Stimulated activated CD4-positive, alpha-beta T cell treated with anti-CD3 and anti-CD28 coated beads, Interleukin-2, amount 100 ng/mL, for 48 hours (primary cell): ENCODE results near the gene UBE2E3.

Experiments
- DNase-seq, 2 donors: peaks; one replicate each; pipeline ENCODE4 v3.0.0-alpha.2; 2020

The UBE2E3 gene

DNA sequence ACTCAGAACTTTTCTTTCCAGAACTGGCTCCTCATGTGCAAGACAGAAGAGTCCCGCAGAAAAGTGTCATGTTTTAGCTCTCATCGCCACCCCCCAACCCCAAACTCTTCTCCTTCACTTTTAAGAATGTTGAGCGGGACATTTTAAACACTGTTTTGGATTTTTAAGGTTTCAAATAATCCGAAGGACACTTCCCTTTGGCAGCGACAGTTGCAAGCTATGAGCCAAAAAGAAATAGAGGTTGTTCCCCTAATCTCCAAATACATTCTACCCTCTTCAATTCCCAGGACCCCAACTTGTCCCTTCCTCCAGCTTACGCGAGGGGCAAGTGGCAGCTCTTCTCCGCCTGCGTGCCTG is 678 bp upstream of the UBE2E3 start:
- no peak for DNase-seq

DNA sequence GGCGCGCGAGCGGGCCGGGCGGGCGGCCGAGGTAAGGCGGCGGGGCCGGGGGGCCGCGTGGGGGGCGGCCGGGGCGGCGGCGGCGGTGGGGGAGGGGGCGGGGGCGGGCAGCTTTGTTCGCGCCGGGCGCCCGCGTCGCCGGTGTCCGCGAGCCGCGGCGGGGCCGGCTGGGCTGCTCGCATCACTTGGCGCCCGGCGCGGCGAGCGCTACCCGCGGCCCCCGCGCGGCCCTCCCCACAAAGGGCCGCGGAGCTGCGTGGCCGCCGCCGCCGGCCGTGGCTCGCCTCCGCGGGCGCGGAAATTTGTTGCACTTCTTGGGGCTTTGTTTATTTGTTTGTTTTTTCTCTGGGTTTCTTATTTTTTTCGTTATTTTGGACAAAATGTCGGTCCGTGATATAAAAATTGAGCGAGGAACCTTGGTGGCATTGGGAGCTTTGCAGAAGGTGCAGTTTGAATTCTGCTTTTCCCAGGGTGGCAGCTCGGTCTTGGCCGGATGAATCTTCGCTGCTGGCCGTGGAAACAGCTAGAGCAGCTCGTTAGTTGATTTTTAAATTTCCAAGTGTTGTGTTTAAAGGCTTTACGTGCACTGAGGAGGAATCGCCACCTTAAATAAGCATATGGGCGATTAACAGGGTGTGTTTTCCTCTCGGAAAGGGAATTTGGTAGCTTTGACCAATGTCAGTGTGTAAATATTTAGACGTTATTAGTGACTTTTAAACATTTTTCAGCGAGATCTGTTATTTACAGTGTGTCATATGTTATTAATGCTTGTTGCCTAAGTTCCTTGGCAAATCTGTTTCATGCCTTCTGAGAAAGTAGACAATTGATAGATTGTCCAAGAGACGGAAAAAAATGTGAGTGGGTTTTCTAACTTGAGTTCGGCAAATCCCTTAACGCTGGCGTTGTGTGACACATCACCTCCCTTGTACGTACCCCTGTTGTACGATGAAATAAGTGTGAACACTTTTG is 822 bp downstream of the UBE2E3 start:
- peak in 1 of 2 donors; percentile 7 for DNase-seq

GRCh38 chr2:180983468-180984242 is 3.2 kb downstream of the UBE2E3 start:
- DNase-seq = no peak

DNA sequence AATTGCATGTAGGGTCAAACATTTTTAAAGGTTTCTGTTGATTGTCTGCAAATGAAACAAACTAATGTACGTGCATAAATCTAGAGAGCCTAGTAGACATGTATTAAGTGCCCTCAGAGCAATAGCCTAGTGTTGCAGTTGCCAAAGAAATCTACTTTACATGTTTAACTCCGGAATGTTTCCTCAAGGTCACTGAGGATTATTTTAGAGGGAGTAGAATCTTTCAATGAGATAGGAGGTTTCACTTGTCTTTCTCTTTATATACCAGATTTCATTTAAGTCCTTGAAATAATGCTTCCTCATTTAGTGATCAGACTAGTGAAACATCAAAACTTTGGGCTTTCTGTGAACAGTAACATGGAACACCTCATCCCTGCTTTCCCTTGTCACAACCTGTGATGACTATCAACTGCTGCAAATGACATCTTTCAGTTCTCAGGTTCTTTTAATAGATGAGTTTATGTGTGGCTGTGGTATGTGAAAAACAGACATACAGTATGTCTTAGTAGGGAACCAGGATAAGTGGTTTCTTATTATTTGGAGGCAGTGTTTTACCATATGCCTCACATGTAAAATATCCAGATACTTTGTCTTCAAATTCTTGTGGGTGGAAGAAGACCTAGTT is 5.5 kb downstream of the UBE2E3 start:
- DNase-seq = no peak

DNA sequence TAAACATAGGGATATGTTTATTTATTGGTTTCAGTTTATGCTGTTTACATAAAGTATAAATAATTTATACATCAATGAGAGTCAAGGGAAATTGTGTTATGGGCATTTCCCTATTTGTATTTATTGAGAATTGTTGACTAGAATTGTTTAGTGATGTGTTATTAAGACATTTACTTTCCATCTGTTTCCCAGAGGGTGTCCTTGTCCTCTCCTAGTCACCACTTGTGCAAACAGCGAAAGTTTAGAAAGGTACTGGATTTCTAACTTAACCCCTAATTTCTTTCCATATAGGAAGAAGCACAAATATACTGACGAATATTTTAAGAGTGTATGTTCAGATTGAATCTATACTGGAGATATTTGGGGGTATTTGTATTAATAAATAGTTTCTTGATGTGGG is 6.7 kb downstream of the UBE2E3 start:
- DNase-seq = no peak

DNA sequence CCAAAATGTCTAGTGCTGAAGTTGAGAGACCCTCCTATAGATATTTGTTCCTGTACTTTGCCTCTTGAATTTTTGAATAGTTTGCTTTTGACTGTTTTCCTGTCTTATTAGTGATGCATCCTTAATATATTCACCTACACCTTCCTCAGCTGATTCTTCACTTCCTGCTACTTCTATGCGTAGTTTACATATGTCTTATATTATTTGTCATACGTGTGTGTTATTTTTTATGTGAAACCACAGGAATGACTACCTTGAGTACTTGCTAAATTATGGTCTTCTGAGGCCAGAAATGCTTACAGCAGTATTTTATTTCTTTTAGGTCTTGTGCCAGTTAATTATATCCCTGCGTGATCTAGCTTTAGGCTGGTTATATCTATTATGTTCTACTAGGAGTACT is 9.9 kb downstream of the UBE2E3 start:
- DNase-seq = no peak

DNA sequence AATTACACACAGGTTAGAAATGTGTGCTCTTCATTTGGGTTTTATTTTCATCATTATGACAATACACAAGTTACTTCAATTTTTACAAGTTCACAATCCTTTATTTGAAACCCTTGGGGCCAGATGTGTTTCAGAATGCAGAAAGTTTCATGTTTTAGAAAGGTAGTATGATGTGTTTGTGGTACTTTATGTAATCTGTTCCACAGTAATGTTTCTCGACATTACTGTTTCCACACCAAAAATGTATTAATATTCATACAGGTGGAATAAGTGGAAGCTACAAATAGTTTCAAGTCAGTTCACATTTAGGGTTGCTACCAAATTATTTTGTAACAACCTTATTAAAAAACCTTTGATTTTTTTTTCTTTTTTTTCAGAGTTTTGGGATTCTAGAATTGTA is 10.4 kb downstream of the UBE2E3 start:
- DNase-seq = no peak

DNA sequence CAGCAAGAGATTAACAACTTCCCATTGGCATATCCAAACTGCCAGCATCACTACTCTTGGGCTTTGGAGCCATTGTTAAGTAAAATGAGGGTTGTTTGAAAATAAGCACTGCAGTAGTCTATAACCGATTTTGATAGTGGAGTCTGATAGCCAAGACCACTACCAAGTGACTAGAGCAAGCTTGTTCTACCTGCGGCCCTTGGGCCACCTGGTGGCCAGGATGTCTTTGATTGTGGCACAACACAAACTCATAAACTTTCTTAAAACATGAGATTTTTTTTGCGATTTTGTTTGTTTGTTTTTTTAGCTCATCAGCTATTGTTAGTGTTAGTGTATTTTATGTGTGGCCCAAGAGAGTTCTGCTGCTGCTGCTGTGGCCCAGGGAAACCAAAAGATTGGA is 11.0 kb downstream of the UBE2E3 start:
- DNase-seq = no peak

- no peak for DNase-seq
Measured at GRCh38 chr2:180991820-180992219, 11.4 kb downstream of the UBE2E3 start.

- DNase-seq = no peak
Measured at GRCh38 chr2:180992994-180993393, 12.6 kb downstream of the UBE2E3 start.

GRCh38 chr2:180999274-180999964 is 19.0 kb downstream of the UBE2E3 start:
- DNase-seq = no peak

DNA sequence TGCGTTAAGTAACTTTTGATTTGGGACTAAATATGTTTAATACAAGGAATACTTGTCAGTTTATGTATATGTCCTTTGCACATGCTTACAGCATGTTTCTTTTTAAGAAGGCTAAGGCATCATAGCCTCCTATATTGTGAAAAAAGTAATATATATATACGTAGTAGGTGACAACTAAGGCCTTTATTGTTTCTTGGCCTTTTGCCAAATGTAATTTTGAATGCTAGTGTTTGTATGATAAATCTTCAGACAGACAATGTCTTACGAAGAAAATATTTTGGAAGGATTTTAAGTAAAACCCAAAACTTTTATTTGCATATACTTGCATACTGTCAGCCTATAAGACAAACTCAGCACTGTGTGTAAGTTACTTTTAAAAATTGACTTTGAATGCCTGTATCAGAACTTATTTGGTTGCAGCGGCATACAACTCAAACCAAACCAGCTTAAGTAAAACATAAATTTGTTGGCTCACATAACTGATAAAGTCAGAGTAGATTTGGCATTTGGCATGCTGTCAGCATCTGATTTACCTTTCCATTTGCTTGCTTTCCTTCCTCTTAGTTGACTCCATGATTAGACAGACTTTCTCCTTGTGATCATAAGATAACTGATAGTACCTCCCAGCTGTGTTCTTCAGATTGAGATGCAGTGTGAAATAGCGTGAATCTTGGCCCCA is 24.4 kb downstream of the UBE2E3 start:
- DNase-seq = no peak

DNA sequence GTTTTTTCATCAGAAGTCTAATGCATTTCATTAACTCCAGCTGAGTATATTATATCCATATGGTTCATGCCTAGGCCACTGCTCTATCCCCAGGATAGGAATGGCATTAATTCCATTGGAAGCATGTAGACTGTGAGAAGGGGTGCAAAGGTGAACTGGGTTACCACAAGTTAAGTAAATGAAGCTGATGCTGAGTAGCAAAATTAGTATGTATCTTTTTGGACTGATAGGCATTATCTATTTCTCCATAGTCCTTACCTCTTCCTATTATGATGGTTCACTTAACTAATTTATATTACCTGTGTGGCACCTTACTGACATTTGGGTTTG is 24.9 kb downstream of the UBE2E3 start:
- DNase-seq = no peak

- no peak for DNase-seq
Measured at GRCh38 chr2:181005809-181006208, 25.4 kb downstream of the UBE2E3 start.

- no peak for DNase-seq
Measured at GRCh38 chr2:181007086-181007837, 26.9 kb downstream of the UBE2E3 start.

GRCh38 chr2:181008407-181008806 is 28.0 kb downstream of the UBE2E3 start:
- DNase-seq = no peak

DNA sequence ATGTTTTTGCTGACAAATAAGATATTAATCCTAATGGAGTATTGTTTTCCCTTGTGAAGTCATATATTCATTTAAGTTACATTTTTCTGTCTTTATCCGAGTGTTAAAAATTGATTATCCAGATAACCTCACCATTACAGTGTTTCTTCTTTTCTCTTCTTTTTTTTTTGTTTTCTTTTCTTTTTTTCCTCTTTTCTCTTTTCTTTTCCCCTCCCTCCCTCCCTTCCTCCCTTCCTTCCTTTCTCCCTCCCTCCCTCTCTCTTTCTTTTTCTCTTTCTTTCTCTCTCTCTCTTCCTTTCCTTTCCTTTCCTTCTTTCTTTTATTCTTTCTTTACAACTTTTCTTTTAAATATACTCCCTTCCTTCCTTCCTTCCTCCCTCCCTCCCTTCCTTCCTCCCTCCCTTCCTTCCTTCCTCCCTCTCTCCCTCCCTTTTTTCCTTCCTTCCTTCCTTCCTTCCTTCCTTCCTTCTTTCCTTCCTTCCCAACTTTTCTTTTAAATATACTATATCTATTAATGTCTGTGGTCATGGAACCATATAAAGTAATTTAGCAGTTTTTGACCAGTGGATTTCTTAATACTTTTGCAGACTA is 40.9 kb downstream of the UBE2E3 start:
- DNase-seq = no peak

GRCh38 chr2:181022652-181023051 is 42.2 kb downstream of the UBE2E3 start:
- DNase-seq = no peak

GRCh38 chr2:181025004-181025403 is 44.6 kb downstream of the UBE2E3 start:
- no peak for DNase-seq

- DNase-seq = no peak
Measured at GRCh38 chr2:181036445-181036844, 56.0 kb downstream of the UBE2E3 start.

GRCh38 chr2:181036848-181037603 is 56.6 kb downstream of the UBE2E3 start:
- no peak for DNase-seq
